ENCODE results near the gene STOX1. TPM values are rescaled to one million over a fixed set of nuclear protein-coding genes. Genes with fewer than 3 reads are reported as not detected.

Gene STOX1
- total RNA-seq, 3 donors from 2014 or later (not counting 1 experiment from before 2014, with no cell fraction given) = 0.07 TPM; not detected in 2

GRCh38 chr10:68870061-68870460, 42.7 kb downstream of the STOX1 start:
- Mint-ChIP-seq H3K4me3 (no peak overlapping the region), H3K27ac (no peak overlapping the region), H3K27me3 (ENCODE audit: low read depth in 2 of 2) (peaks cover 0 to 5% of the 10 kb centered on the region in 2 donors), H3K36me3 (no peaks in the 10 kb centered on the region), H3K9me3 (no peaks in the 10 kb centered on the region), H3K4me1 (no peaks in the 10 kb centered on the region)
- Histone ChIP-seq H3K9me3 (ENCODE audit: control insufficient read depth, insufficient read depth, low read length) (no peaks in the 10 kb centered on the region), H3K27ac (ENCODE audit: low read length) (no peak overlapping the region), H3K36me3 (ENCODE audit: control insufficient read depth, insufficient read depth, low read length) (no peaks in the 10 kb centered on the region), H3K4me3 (ENCODE audit: low read length) (no peak overlapping the region), H3K27me3 (ENCODE audit: control insufficient read depth, insufficient read depth, low read length) (no peaks in the 10 kb centered on the region), H3K4me1 (ENCODE audit: control insufficient read depth, insufficient read depth, low read length) (no peaks in the 10 kb centered on the region)
- intact Hi-C loops (cut with micrococcal nuclease) = no loop called here
- no peak for TF ChIP-seq CTCF (IDR thresholded peaks at IDR 0.05)
- ATAC-seq = no peak
- 85% methylated on average over 1 of the region's 2 CpGs for WGBS (ENCODE audit: insufficient coverage)
- no peak for DNase-seq

DNA sequence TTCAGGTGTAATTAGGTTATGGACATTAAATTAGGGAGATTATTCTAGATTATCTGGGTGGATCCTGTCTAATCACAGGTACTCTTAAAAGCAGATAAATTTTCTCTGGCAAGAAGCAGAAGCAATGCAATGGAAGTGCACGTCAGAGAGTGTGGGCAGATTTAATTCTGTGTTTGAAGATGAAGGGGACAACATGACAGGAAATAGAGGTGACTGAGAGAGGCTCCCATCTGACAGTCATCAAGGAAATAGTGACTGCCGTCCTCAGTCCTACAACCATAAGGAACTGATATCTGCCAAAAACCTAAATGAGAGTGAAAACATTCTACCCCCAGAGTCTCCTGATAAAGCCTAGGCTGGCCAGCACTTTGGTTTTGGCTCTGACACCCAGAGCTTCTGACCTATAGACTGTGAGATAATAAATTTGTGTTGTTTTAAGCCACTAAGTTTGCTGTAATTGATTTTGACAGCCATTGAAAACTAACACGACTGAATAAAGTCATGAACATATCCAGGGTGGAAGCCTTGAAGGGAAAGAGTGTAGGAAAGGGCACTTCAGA, 43.3 kb downstream of the STOX1 start:
- Histone ChIP-seq H3K27me3 (ENCODE audit: control insufficient read depth, insufficient read depth, low read length) (no peaks in the 10 kb centered on the region), H3K9me3 (ENCODE audit: control insufficient read depth, insufficient read depth, low read length) (no peaks in the 10 kb centered on the region), H3K4me3 (ENCODE audit: low read length) (no peak overlapping the region), H3K4me1 (ENCODE audit: control insufficient read depth, insufficient read depth, low read length) (no peaks in the 10 kb centered on the region), H3K36me3 (ENCODE audit: control insufficient read depth, insufficient read depth, low read length) (no peaks in the 10 kb centered on the region), H3K27ac (ENCODE audit: low read length) (no peak overlapping the region)
- peaks cover 0 to 5% of the 10 kb centered on the region in 2 donors for H3K27me3 Mint-ChIP-seq (ENCODE audit: low read depth in 2 of 2)
- no peak overlapping the region for H3K4me3 Mint-ChIP-seq
- WGBS (ENCODE audit: insufficient coverage) = 55% methylated on average over 3 of the region's 3 CpGs
- no peaks in the 10 kb centered on the region for H3K36me3 Mint-ChIP-seq
- intact Hi-C loops (cut with micrococcal nuclease) = no loop called here
- no peak overlapping the region for H3K27ac Mint-ChIP-seq
- H3K4me1 Mint-ChIP-seq = no peaks in the 10 kb centered on the region
- TF ChIP-seq CTCF (IDR thresholded peaks at IDR 0.05) = no peak
- ATAC-seq = no peak
- DNase-seq = peak in 1 of 2 donors; percentile 13
- H3K9me3 Mint-ChIP-seq = no peaks in the 10 kb centered on the region

- Histone ChIP-seq H3K27me3 (ENCODE audit: control insufficient read depth, insufficient read depth, low read length) (no peaks in the 10 kb centered on the region), H3K27ac (ENCODE audit: low read length) (no peak overlapping the region), H3K9me3 (ENCODE audit: control insufficient read depth, insufficient read depth, low read length) (no peaks in the 10 kb centered on the region), H3K4me1 (ENCODE audit: control insufficient read depth, insufficient read depth, low read length) (no peaks in the 10 kb centered on the region), H3K4me3 (ENCODE audit: low read length) (no peak overlapping the region), H3K36me3 (ENCODE audit: control insufficient read depth, insufficient read depth, low read length) (no peaks in the 10 kb centered on the region)
- no peaks in the 10 kb centered on the region for H3K36me3 Mint-ChIP-seq
- intact Hi-C loops (cut with micrococcal nuclease) = no loop called here
- no peak for ATAC-seq
- peaks cover 0 to 5% of the 10 kb centered on the region in 2 donors for H3K27me3 Mint-ChIP-seq (ENCODE audit: low read depth in 2 of 2)
- WGBS (ENCODE audit: insufficient coverage) = 83% methylated on average over 6 of the region's 6 CpGs
- H3K27ac Mint-ChIP-seq = no peak overlapping the region
- H3K9me3 Mint-ChIP-seq = no peaks in the 10 kb centered on the region
- H3K4me3 Mint-ChIP-seq = no peak overlapping the region
- DNase-seq = no peak
- no peak for TF ChIP-seq CTCF (IDR thresholded peaks at IDR 0.05)
- no peaks in the 10 kb centered on the region for H3K4me1 Mint-ChIP-seq
Observed at GRCh38 chr10:68871105-68871711, 43.9 kb downstream of the STOX1 start.
